ENCODE data around the gene CELSR1.

CELSR1 gene

GRCh38 chr22:46466255-46466676 is 71.2 kb downstream of the CELSR1 start:
- H3K4me3 ChIP-seq (ENCODE audit: low read depth in 1 of 2, low read length in 1 of 2) = no peak overlapping the region
- H3K27me3 ChIP-seq = no peaks in the 10 kb centered on the region
- H3K36me3 ChIP-seq = no peaks in the 10 kb centered on the region
- no peak overlapping the region for H3K27ac ChIP-seq
- TF ChIP-seq CTCF (IDR thresholded peaks at IDR 0.05) = no peak
- H3K4me1 ChIP-seq (ENCODE audit: control insufficient read depth in 1 of 2, insufficient read depth in 1 of 2, low read depth in 1 of 2, low read length in 1 of 2) = no peaks in the 10 kb centered on the region
- H3K9me3 ChIP-seq = no peaks in the 10 kb centered on the region

GRCh38 chr22:46465793-46466192 is 71.6 kb downstream of the CELSR1 start:
- Histone ChIP-seq H3K4me3 (ENCODE audit: low read depth in 1 of 2, low read length in 1 of 2) (no peak overlapping the region), H3K9me3 (no peaks in the 10 kb centered on the region), H3K27ac (no peak overlapping the region), H3K36me3 (no peaks in the 10 kb centered on the region), H3K4me1 (ENCODE audit: control insufficient read depth in 1 of 2, insufficient read depth in 1 of 2, low read depth in 1 of 2, low read length in 1 of 2) (no peaks in the 10 kb centered on the region), H3K27me3 (no peaks in the 10 kb centered on the region)
- no peak for TF ChIP-seq CTCF (IDR thresholded peaks at IDR 0.05)

GRCh38 chr22:46465345-46465720 is 72.1 kb downstream of the CELSR1 start:
- H3K36me3 ChIP-seq = no peaks in the 10 kb centered on the region
- H3K27me3 ChIP-seq = no peaks in the 10 kb centered on the region
- no peaks in the 10 kb centered on the region for H3K4me1 ChIP-seq (ENCODE audit: control insufficient read depth in 1 of 2, insufficient read depth in 1 of 2, low read depth in 1 of 2, low read length in 1 of 2)
- no peak for TF ChIP-seq CTCF (IDR thresholded peaks at IDR 0.05)
- H3K4me3 ChIP-seq (ENCODE audit: low read depth in 1 of 2, low read length in 1 of 2) = no peak overlapping the region
- no peaks in the 10 kb centered on the region for H3K9me3 ChIP-seq
- H3K27ac ChIP-seq = no peak overlapping the region

GRCh38 chr22:46464701-46465344 is 72.6 kb downstream of the CELSR1 start:
- Histone ChIP-seq H3K27ac (no peak overlapping the region), H3K27me3 (no peaks in the 10 kb centered on the region), H3K4me3 (ENCODE audit: low read depth in 1 of 2, low read length in 1 of 2) (no peak overlapping the region), H3K4me1 (ENCODE audit: control insufficient read depth in 1 of 2, insufficient read depth in 1 of 2, low read depth in 1 of 2, low read length in 1 of 2) (no peaks in the 10 kb centered on the region), H3K36me3 (no peaks in the 10 kb centered on the region), H3K9me3 (no peaks in the 10 kb centered on the region)
- no peak for TF ChIP-seq CTCF (IDR thresholded peaks at IDR 0.05)

- no peaks in the 10 kb centered on the region for H3K36me3 ChIP-seq
- H3K4me3 ChIP-seq (ENCODE audit: low read depth in 1 of 2, low read length in 1 of 2) = no peak overlapping the region
- TF ChIP-seq CTCF (IDR thresholded peaks at IDR 0.05) = no peak
- no peaks in the 10 kb centered on the region for H3K27me3 ChIP-seq
- no peaks in the 10 kb centered on the region for H3K9me3 ChIP-seq
- H3K27ac ChIP-seq = no peak overlapping the region
- H3K4me1 ChIP-seq (ENCODE audit: control insufficient read depth in 1 of 2, insufficient read depth in 1 of 2, low read depth in 1 of 2, low read length in 1 of 2) = no peaks in the 10 kb centered on the region
These were observed 73.1 kb downstream of the CELSR1 start for GRCh38 chr22:46464296-46464695.
